ENCODE results near the gene MST1R. TPM values are rescaled to one million over a fixed set of nuclear protein-coding genes. Genes with fewer than 3 reads are reported as not detected.
A peak's percentile ranks its signal among the peaks of the same experiment; 100 is the strongest.

MST1R gene
- total RNA-seq, 2 experiments from 2014 or later, result 0.55 to 0.89 TPM

- DNase-seq, result peak in 2 of 14 experiments; percentile 31 to 41
- intact Hi-C loops (cut with DNase I, micrococcal nuclease), result no loop called here
- no peaks in the 10 kb centered on the region for H3K9me3 Mint-ChIP-seq
- peak; percentile 33 for ATAC-seq (ENCODE audit: poor library complexity)
- Histone ChIP-seq H3K27me3 (ENCODE audit: control insufficient read depth in 1 of 2, insufficient read depth in 2 of 2, low read length in 2 of 2) (peaks cover 45 to 46% of the 10 kb centered on the region in 2 experiments), H3K4me3 (ENCODE audit: low read length) (no peak overlapping the region), H3K9me3 (ENCODE audit: control insufficient read depth in 1 of 2, insufficient read depth in 1 of 2, low read length in 2 of 2) (peaks cover 0 to 19% of the 10 kb centered on the region in 2 experiments), H3K36me3 (ENCODE audit: insufficient read depth, low read length) (no peaks in the 10 kb centered on the region), H3K4me1 (ENCODE audit: insufficient read depth, low read length) (peaks cover 18% of the 10 kb centered on the region), H3K27ac (ENCODE audit: low read depth in 1 of 2, low read length in 2 of 2) (no peak overlapping the region)
- CTCF ChIA-PET, result no interaction called here
- no peaks in the 10 kb centered on the region for H3K4me1 Mint-ChIP-seq (ENCODE audit: low read depth)
- H3K4me3 Mint-ChIP-seq, result no peak overlapping the region
- H3K27me3 Mint-ChIP-seq, result peaks cover 54% of the 10 kb centered on the region
- no peak overlapping the region for H3K27ac Mint-ChIP-seq
- H3K36me3 Mint-ChIP-seq (ENCODE audit: low read depth), result no peaks in the 10 kb centered on the region
- POLR2A ChIA-PET, result interaction anchor here (1.1 kb wide), 1 partner anchor 11 kb away, joined by 3 read pairs; the partner anchor contains the start of gene TRAIP
- no peak for TF ChIP-seq CTCF (IDR thresholded peaks at IDR 0.05)
Measured at GRCh38 chr3:49867871-49868321, 35.8 kb downstream of the MST1R start.

GRCh38 chr3:49867400-49867799, 36.3 kb downstream of the MST1R start:
- no peak overlapping the region for H3K4me3 Mint-ChIP-seq
- POLR2A ChIA-PET, result interaction anchor here (1.1 kb wide), 1 partner anchor 11 kb away, joined by 3 read pairs; the partner anchor contains the start of gene TRAIP
- CTCF ChIA-PET, result no interaction called here

GRCh38 chr3:49865198-49865784, 38.4 kb downstream of the MST1R start:
- ATAC-seq (ENCODE audit: poor library complexity) (no peak), DNase-seq (no peak)
- Mint-ChIP-seq H3K4me1 (ENCODE audit: low read depth) (no peaks in the 10 kb centered on the region), H3K27me3 (peaks cover 46% of the 10 kb centered on the region), H3K27ac (no peak overlapping the region), H3K36me3 (ENCODE audit: low read depth) (no peaks in the 10 kb centered on the region), H3K9me3 (no peaks in the 10 kb centered on the region), H3K4me3 (no peak overlapping the region)
- H3K4me3 ChIP-seq (ENCODE audit: low read length), result no peak overlapping the region
- no peaks in the 10 kb centered on the region for H3K36me3 ChIP-seq (ENCODE audit: insufficient read depth, low read length)
- ChIA-PET CTCF (no interaction called here), POLR2A (no interaction called here)
- no peak overlapping the region for H3K27ac ChIP-seq (ENCODE audit: low read depth in 1 of 2, low read length in 2 of 2)
- peaks cover 0 to 19% of the 10 kb centered on the region in 2 experiments for H3K9me3 ChIP-seq (ENCODE audit: control insufficient read depth in 1 of 2, insufficient read depth in 1 of 2, low read length in 2 of 2)
- H3K4me1 ChIP-seq (ENCODE audit: insufficient read depth, low read length), result peaks cover 15% of the 10 kb centered on the region
- peaks cover 39 to 41% of the 10 kb centered on the region in 2 experiments for H3K27me3 ChIP-seq (ENCODE audit: control insufficient read depth in 1 of 2, insufficient read depth in 2 of 2, low read length in 2 of 2)
- no peak for TF ChIP-seq CTCF (IDR thresholded peaks at IDR 0.05)
- intact Hi-C loops (cut with DNase I, micrococcal nuclease), result no loop called here

More at GRCh38 chr3:49867400-49867799, 36.3 kb downstream of the MST1R start:
- Histone ChIP-seq H3K9me3 (ENCODE audit: control insufficient read depth in 1 of 2, insufficient read depth in 1 of 2, low read length in 2 of 2) (peaks cover 0 to 19% of the 10 kb centered on the region in 2 experiments), H3K4me3 (ENCODE audit: low read length) (no peak overlapping the region), H3K27me3 (ENCODE audit: control insufficient read depth in 1 of 2, insufficient read depth in 2 of 2, low read length in 2 of 2) (peaks cover 45 to 46% of the 10 kb centered on the region in 2 experiments), H3K36me3 (ENCODE audit: insufficient read depth, low read length) (no peaks in the 10 kb centered on the region), H3K27ac (ENCODE audit: low read depth in 1 of 2, low read length in 2 of 2) (no peak overlapping the region), H3K4me1 (ENCODE audit: insufficient read depth, low read length) (peaks cover 16% of the 10 kb centered on the region)
- no peak for TF ChIP-seq CTCF (IDR thresholded peaks at IDR 0.05)
- Mint-ChIP-seq H3K4me1 (ENCODE audit: low read depth) (no peaks in the 10 kb centered on the region), H3K27me3 (peaks cover 57% of the 10 kb centered on the region), H3K9me3 (no peaks in the 10 kb centered on the region), H3K36me3 (ENCODE audit: low read depth) (no peaks in the 10 kb centered on the region), H3K27ac (no peak overlapping the region)
- intact Hi-C loops (cut with DNase I, micrococcal nuclease), result no loop called here
- no peak for ATAC-seq (ENCODE audit: poor library complexity)
- no peak for DNase-seq
